Sciatic nerve (tissue), 2 donors: ENCODE results near the gene CROCC. TPM values are rescaled to one million over a fixed set of nuclear protein-coding genes. Genes with fewer than 3 reads are reported as not detected.
"Not testable (repeated sequence)": the region's sequence is repeated elsewhere in the genome, so short reads cannot be mapped to it uniquely, and the experiment has no call there.

Experiments used
- ATAC-seq: fragments of 200-7000 bp; cut with Tn5 transposase; one replicate; pipeline ENCODE4 v1.9.1; 2020; ENCODE audit warnings: mild to moderate bottlenecking, moderate library complexity
- DNase-seq: peaks from one replicate; pipeline ENCODE4 v3.0.0-alpha.2; 2020; ENCODE audit warnings: low spot score
- intact Hi-C: fragments of 100-400 bp; cut with DNase I; formaldehyde crosslinking; loops from one replicate; pipeline ENCODE4 v1.14.2; 2022
- total RNA-seq: library from RNA; stranded (reverse); fragmentation: NEBNext Ultra II Directional; extraction: Animal tissue kit (Norgen Biotek cat#: 25700); gene quantifications from one replicate; pipeline ENCODE4 v1.2.1, GENCODE V29; 2021
- donor health status: DM: no; HTN: no; CAD: no.
- donor health status: DM: no; HTN: no; CAD: no.

CROCC gene
- total RNA-seq, 1 donor from 2014 or later: 35.7 TPM

DNA sequence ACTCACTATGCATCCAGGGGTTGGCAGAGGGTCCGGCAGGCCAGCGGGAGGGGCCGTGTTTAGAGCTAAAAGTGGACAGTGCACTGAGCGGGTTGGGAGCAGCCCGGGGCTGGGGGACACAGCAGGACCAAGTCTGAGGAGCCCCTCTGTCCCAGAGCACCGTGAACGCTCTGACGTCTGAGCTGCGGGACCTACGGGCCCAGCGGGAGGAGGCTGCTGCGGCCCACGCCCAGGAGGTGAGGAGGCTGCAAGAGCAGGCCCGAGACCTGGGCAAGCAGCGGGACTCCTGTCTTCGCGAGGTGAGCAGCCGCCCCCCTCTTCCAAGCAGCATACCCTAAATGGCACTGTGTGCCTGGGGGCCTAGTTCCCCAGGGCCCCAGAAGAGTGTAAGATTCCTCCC lies 32.8 kb downstream of the CROCC start:
- intact Hi-C loops: loop anchor here (5.0 kb wide), 1 partner anchor 93 kb away; no protein-coding TSS in a partner anchor
- ATAC-seq: no peak
- DNase-seq: no peak

DNA sequence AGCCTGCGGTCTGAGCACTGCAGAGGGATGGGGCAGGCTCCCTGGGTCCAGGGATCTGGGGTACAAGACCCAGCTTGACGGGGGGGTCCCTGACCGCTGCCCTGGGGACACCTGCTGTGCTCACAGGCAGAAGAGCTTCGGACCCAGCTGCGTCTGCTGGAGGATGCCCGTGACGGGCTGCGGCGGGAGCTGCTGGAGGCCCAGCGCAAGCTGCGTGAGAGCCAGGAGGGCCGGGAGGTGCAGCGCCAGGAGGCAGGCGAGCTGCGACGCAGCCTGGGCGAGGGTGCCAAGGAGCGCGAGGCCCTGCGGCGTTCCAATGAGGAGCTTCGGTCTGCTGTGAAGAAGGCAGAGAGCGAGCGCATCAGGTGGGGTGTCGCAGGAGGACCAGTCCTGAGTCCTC lies 33.5 kb downstream of the CROCC start:
- intact Hi-C loops: no loop called here
- no peak for ATAC-seq

GRCh38 chr1:16956775-16957174 lies 35.0 kb downstream of the CROCC start:
- intact Hi-C loops: no loop called here
- ATAC-seq: no peak
- no peak for DNase-seq

More for the DNA sequence above, 33.5 kb downstream of the CROCC start:
- no peak for DNase-seq

GRCh38 chr1:16957731-16958130 lies 36.0 kb downstream of the CROCC start:
- ATAC-seq: no peak
- DNase-seq: no peak
- intact Hi-C loops: no loop called here

DNA sequence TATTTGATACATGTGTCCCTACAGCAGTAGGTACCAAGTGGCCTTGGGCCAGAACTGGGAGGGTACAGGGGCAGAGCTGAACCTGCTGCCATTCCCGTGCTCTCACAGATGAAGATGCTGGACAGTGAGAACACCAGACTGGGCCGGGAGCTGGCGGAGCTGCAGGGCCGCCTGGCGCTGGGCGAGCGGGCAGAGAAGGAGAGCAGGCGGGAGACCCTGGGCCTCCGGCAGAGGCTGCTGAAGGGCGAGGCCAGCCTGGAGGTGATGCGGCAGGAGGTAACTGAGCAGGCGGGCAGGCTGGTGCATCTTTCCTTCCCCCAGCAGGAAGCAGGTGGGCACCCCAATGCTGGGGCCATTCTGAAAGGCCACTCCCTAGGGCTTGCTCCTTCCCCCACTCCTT lies 36.7 kb downstream of the CROCC start:
- intact Hi-C loops: no loop called here
- DNase-seq (no peak), ATAC-seq (no peak)

DNA sequence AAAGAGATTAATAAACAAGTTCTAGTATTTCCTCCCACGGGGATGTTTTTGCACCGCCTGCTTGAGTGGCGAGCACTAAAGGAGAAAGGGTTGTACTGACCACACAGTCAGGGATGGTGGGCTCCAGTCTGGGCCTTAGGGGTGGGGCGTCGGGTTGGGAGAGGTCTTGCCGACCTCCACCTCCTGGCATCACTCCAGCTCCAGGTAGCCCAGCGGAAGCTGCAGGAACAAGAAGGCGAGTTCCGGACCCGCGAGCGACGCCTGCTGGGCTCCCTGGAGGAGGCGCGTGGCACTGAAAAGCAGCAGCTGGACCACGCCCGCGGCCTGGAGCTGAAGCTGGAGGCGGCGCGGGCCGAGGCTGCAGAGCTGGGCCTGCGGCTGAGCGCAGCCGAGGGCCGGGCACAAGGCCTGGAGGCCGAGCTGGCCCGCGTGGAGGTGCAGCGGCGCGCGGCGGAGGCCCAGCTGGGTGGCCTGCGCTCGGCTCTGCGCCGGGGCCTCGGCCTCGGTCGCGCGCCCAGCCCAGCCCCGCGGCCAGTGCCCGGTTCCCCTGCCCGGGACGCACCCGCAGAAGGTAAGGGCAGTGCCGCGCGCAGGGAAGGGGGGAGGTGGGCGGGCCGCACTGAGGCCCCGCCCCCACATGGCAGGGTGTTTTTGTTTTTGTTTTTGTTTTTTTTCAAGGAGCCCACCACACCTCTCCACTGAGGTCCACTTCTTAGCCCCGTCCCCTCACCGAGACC lies 39.0 kb downstream of the CROCC start:
- peak; percentile 91 for DNase-seq
- ATAC-seq: peak; percentile 77
- intact Hi-C loops: no loop called here

- intact Hi-C loops: no loop called here
- no peak for ATAC-seq
- no peak for DNase-seq
Measured at GRCh38 chr1:16961297-16962133, 39.8 kb downstream of the CROCC start.

DNA sequence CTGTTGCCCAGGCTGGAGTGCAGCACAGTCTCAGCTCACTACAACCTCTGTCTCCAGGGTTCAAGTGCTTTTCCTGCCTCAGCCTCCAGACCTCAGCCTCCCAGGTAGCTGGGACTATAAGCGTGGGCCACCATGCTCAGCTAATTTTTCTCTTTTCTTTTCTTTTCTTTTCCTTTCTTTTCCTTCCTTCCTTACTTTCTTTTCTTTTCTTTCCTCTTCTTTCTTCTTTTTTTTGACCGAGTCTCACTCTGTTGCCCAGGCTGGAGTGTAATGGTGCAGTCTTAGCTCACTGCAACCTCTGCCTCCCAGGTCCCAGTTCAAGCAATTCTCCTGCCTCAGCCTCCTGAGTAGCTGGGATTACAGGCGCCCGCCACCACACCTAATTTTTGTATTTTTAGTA lies 42.4 kb downstream of the CROCC start:
- ATAC-seq, DNase-seq, intact Hi-C loops: not testable (repeated sequence)

- intact Hi-C loops: no loop called here
- ATAC-seq (no peak), DNase-seq (no peak)
Measured at GRCh38 chr1:16965486-16966067, 43.8 kb downstream of the CROCC start.

DNA sequence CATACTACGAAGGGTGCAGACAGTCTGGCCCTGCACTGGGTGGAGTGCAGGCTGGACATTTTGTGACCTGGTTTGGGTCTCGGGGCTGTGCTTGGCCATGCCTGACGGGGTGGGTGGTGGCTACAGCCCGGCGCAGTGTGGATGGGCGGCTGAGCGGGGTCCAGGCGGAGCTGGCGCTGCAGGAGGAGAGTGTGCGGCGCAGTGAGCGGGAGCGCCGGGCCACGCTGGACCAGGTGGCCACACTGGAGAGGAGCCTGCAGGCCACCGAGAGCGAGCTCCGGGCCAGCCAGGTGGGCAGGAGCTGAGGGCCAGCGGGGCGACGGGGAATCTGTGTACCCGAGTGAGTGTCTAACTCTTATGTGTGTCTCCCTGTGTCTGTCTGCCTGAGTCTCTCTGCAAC lies 44.6 kb downstream of the CROCC start:
- DNase-seq (no peak), ATAC-seq (no peak)
- intact Hi-C loops: no loop called here

GRCh38 chr1:16967095-16967575 lies 45.4 kb downstream of the CROCC start:
- ATAC-seq: no peak
- intact Hi-C loops: no loop called here
- no peak for DNase-seq

GRCh38 chr1:16967962-16968361 lies 46.2 kb downstream of the CROCC start:
- DNase-seq (no peak), ATAC-seq (no peak)
- intact Hi-C loops: no loop called here

GRCh38 chr1:16968372-16968771 lies 46.6 kb downstream of the CROCC start:
- DNase-seq (no peak), ATAC-seq (no peak)
- intact Hi-C loops: no loop called here

GRCh38 chr1:16969057-16969611 lies 47.4 kb downstream of the CROCC start:
- intact Hi-C loops: no loop called here
- DNase-seq (no peak), ATAC-seq (no peak)

- intact Hi-C loops: no loop called here
- ATAC-seq (no peak), DNase-seq (no peak)
Measured at GRCh38 chr1:16969651-16970050, 47.9 kb downstream of the CROCC start.

- ATAC-seq: no peak
- intact Hi-C loops: no loop called here
- no peak for DNase-seq
Measured at GRCh38 chr1:16970132-16970910, 48.6 kb downstream of the CROCC start.

DNA sequence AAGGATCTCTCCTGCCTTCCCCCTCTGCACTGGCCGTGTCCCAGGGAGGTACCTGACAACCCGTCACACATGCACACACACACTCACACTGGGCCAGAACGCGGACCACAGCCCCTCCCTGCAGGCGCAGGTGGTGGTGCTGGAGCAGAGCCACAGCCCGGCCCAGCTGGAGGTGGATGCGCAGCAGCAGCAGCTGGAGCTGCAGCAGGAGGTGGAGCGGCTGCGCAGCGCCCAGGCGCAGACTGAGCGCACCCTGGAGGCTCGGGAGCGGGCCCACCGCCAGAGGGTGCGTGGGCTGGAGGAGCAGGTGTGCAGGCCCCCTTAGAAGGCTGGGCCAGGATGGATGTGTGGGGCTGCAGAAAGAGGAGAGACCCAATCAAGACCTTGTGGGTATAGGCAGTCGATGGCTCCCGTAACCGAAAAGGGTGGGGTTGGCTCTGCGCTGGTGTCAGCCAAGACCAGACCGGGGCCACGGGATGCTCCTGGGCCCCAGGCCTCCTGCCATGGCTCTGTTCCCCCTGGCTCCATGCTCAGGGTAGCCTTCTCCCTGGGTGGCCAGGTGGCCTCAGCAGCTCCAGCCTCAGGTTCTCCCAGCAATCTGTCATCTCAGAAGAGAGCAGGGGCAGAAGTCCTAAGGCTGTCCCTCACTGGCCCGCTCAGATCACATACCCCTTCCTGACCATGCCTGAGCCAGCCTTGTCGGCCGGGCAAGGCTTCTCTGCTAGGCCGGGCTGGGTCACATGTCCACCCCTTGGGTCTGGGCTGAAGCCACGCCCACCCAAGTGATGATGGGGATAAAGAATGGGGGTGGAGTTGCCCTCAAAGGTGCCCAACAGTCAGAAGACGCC lies 49.8 kb downstream of the CROCC start:
- intact Hi-C loops: no loop called here
- ATAC-seq: peak; percentile 67
- no peak for DNase-seq
